Measurements from ENCODE around the gene CHSY1.

Gene CHSY1

GRCh38 chr15:101158166-101159095, 93.4 kb downstream of the CHSY1 start:
- Histone ChIP-seq H3K36me3 (ENCODE audit: control insufficient read depth in 2 of 2, insufficient read depth in 2 of 2, low read length in 2 of 2) (no peaks in the 10 kb centered on the region), H3K27ac (ENCODE audit: low read length) (no peak overlapping the region), H3K27me3 (ENCODE audit: control insufficient read depth in 1 of 2, insufficient read depth in 2 of 2, low read length in 2 of 2) (no peaks in the 10 kb centered on the region), H3K9me3 (ENCODE audit: control insufficient read depth in 2 of 2, low read length in 2 of 2) (no peaks in the 10 kb centered on the region), H3K9ac (ENCODE audit: low read length in 2 of 2) (no peak overlapping the region), H3K4me1 (ENCODE audit: control insufficient read depth, insufficient read depth, low read length) (peaks cover 12% of the 10 kb centered on the region), H3K4me3 (ENCODE audit: low read length in 2 of 2) (no peak overlapping the region)

GRCh38 chr15:101157721-101158120, 94.1 kb downstream of the CHSY1 start:
- no peak overlapping the region for H3K27ac ChIP-seq (ENCODE audit: low read length)
- no peaks in the 10 kb centered on the region for H3K27me3 ChIP-seq (ENCODE audit: control insufficient read depth in 1 of 2, insufficient read depth in 2 of 2, low read length in 2 of 2)
- no peak overlapping the region for H3K9ac ChIP-seq (ENCODE audit: low read length in 2 of 2)
- peaks cover 0 to 2% of the 10 kb centered on the region in 2 donors for H3K9me3 ChIP-seq (ENCODE audit: control insufficient read depth in 2 of 2, low read length in 2 of 2)
- H3K4me1 ChIP-seq (ENCODE audit: control insufficient read depth, insufficient read depth, low read length), result peaks cover 5% of the 10 kb centered on the region
- H3K4me3 ChIP-seq (ENCODE audit: low read length in 2 of 2), result no peak overlapping the region
- no peaks in the 10 kb centered on the region for H3K36me3 ChIP-seq (ENCODE audit: control insufficient read depth in 2 of 2, insufficient read depth in 2 of 2, low read length in 2 of 2)

DNA sequence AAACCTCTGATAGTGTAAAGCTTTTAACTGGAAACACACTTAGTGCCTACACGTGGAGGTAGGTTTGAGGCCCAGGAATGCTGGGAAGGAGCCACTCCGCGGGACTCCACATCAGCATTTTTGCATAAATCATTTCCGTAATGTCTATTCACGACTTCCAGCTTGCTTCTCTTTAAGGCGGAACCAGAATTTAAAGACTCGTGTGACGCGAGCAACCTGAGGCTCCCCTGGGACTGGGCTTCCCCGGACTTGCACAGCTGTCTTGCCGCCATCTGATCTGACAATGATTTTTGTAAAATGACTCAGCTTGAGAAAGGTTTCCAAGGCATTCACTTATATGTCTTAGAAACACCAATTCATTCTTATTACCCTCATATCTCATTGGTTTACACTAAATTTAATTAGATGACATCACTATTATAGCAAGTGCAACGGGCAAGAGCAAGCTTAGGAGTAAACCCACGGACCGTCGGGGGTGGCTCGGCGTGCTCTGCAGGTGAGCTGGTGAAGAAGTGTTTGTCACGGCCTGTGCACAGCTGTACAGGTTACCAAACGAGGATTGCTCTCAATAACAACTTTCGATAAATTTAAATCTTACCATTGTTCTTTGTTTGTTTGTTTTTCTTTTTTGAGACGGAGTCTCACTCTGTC, 95.2 kb downstream of the CHSY1 start:
- H3K4me1 ChIP-seq (ENCODE audit: control insufficient read depth, insufficient read depth, low read length), result no peaks in the 10 kb centered on the region
- H3K36me3 ChIP-seq (ENCODE audit: control insufficient read depth in 2 of 2, insufficient read depth in 2 of 2, low read length in 2 of 2), result no peaks in the 10 kb centered on the region
- no peak overlapping the region for H3K27ac ChIP-seq (ENCODE audit: low read length)
- no peak overlapping the region for H3K9ac ChIP-seq (ENCODE audit: low read length in 2 of 2)
- H3K27me3 ChIP-seq (ENCODE audit: control insufficient read depth in 1 of 2, insufficient read depth in 2 of 2, low read length in 2 of 2), result no peaks in the 10 kb centered on the region
- H3K4me3 ChIP-seq (ENCODE audit: low read length in 2 of 2), result no peak overlapping the region
- H3K9me3 ChIP-seq (ENCODE audit: control insufficient read depth in 2 of 2, low read length in 2 of 2), result peaks cover 0 to 2% of the 10 kb centered on the region in 2 donors

DNA sequence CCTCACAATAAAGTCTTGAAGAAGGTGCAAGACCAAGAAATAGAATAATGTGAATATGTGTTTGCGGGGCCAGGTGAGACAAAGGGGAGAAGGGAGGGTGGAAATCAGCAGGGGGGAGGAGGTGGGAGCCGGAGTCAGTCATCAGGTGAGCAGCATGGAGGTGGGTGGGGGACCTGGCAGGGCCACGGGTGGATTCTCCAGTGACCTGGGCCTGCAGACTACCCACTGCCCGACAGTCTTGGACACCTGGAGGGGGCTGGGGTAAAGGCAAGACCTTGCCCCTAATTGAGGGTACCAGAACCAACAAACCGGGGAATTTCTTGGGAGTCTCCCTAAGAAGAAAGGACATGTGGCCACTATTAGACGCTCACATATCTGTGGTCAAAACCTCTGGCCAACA, 95.8 kb downstream of the CHSY1 start:
- H3K9me3 ChIP-seq (ENCODE audit: control insufficient read depth in 2 of 2, low read length in 2 of 2), result peaks cover 0 to 2% of the 10 kb centered on the region in 2 donors
- H3K4me1 ChIP-seq (ENCODE audit: control insufficient read depth, insufficient read depth, low read length), result no peaks in the 10 kb centered on the region
- H3K9ac ChIP-seq (ENCODE audit: low read length in 2 of 2), result no peak overlapping the region
- H3K27ac ChIP-seq (ENCODE audit: low read length), result no peak overlapping the region
- H3K36me3 ChIP-seq (ENCODE audit: control insufficient read depth in 2 of 2, insufficient read depth in 2 of 2, low read length in 2 of 2), result no peaks in the 10 kb centered on the region
- H3K27me3 ChIP-seq (ENCODE audit: control insufficient read depth in 1 of 2, insufficient read depth in 2 of 2, low read length in 2 of 2), result no peaks in the 10 kb centered on the region
- no peak overlapping the region for H3K4me3 ChIP-seq (ENCODE audit: low read length in 2 of 2)

DNA sequence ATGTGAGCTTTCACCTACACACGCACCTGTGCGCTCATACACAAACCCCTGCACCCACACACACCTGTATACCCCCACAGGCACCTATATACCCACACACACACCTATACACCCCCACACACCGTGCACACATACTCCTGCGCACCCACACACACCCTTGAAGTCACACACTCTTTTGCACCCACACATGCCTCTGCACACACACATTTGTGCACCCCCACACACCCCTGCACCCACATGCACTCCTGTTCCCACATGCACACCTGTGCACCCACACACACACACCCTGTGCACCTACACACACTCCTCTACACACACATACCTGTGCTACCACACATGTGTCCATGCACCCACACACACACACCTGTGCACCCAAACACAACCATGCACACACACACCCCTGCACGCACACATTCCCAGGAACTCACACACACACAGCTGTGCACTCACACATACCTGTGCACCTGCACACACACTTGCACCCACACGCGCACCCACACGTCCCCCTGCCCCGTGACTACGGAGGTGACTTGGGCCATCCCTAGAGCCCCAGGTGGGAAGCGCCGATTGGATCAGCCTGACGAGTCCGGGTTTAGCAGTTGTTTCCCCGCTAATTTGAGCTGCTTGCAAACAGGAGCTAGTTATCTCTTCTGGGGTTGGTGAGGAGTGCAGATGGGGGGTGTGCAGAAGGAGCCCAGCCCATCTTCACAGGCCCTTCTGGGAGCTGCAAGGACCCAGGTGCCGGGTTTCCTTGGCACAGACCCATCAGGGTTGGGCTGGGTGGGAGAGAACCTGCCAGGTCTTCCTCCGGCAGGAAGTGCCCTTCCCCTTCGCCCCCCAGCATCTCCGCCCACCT, 97.8 kb downstream of the CHSY1 start:
- Histone ChIP-seq H3K36me3 (ENCODE audit: control insufficient read depth in 2 of 2, insufficient read depth in 2 of 2, low read length in 2 of 2) (no peaks in the 10 kb centered on the region), H3K9me3 (ENCODE audit: control insufficient read depth in 2 of 2, low read length in 2 of 2) (peaks cover 0 to 2% of the 10 kb centered on the region in 2 donors), H3K27me3 (ENCODE audit: control insufficient read depth in 1 of 2, insufficient read depth in 2 of 2, low read length in 2 of 2) (no peaks in the 10 kb centered on the region), H3K4me3 (ENCODE audit: low read length in 2 of 2) (no peak overlapping the region), H3K27ac (ENCODE audit: low read length) (no peak overlapping the region), H3K9ac (ENCODE audit: low read length in 2 of 2) (no peak overlapping the region), H3K4me1 (ENCODE audit: control insufficient read depth, insufficient read depth, low read length) (no peaks in the 10 kb centered on the region)

GRCh38 chr15:101152914-101153313, 98.9 kb downstream of the CHSY1 start:
- Histone ChIP-seq H3K9ac (ENCODE audit: low read length in 2 of 2) (no peak overlapping the region), H3K36me3 (ENCODE audit: control insufficient read depth in 2 of 2, insufficient read depth in 2 of 2, low read length in 2 of 2) (no peaks in the 10 kb centered on the region), H3K9me3 (ENCODE audit: control insufficient read depth in 2 of 2, low read length in 2 of 2) (peaks cover 0 to 2% of the 10 kb centered on the region in 2 donors), H3K4me3 (ENCODE audit: low read length in 2 of 2) (no peak overlapping the region), H3K27me3 (ENCODE audit: control insufficient read depth in 1 of 2, insufficient read depth in 2 of 2, low read length in 2 of 2) (no peaks in the 10 kb centered on the region), H3K27ac (ENCODE audit: low read length) (no peak overlapping the region), H3K4me1 (ENCODE audit: control insufficient read depth, insufficient read depth, low read length) (no peaks in the 10 kb centered on the region)

- Histone ChIP-seq H3K4me3 (ENCODE audit: low read length in 2 of 2) (no peak overlapping the region), H3K9ac (ENCODE audit: low read length in 2 of 2) (no peak overlapping the region), H3K27me3 (ENCODE audit: control insufficient read depth in 1 of 2, insufficient read depth in 2 of 2, low read length in 2 of 2) (no peaks in the 10 kb centered on the region), H3K27ac (ENCODE audit: low read length) (no peak overlapping the region), H3K4me1 (ENCODE audit: control insufficient read depth, insufficient read depth, low read length) (no peaks in the 10 kb centered on the region), H3K36me3 (ENCODE audit: control insufficient read depth in 2 of 2, insufficient read depth in 2 of 2, low read length in 2 of 2) (no peaks in the 10 kb centered on the region), H3K9me3 (ENCODE audit: control insufficient read depth in 2 of 2, low read length in 2 of 2) (peaks cover 0 to 2% of the 10 kb centered on the region in 2 donors)
Observed at GRCh38 chr15:101151288-101151687, 100.6 kb downstream of the CHSY1 start.

DNA sequence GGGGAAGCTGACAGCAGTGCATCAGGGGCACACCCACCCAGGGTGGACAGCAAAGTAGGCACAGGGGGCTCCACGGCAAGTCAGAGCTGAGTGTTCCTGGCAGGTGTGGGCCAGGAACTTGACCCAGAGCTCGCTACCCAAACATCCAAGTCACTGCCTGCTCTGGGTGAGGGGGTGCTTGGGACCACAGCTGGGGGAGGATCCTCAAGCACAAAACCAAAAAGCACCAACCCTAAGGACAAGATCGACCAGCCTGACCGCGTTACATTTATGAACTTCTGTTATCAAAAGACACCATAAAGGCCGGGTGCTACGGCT, 101.2 kb downstream of the CHSY1 start:
- H3K4me1 ChIP-seq (ENCODE audit: control insufficient read depth, insufficient read depth, low read length), result no peaks in the 10 kb centered on the region
- H3K4me3 ChIP-seq (ENCODE audit: low read length in 2 of 2), result no peak overlapping the region
- no peaks in the 10 kb centered on the region for H3K36me3 ChIP-seq (ENCODE audit: control insufficient read depth in 2 of 2, insufficient read depth in 2 of 2, low read length in 2 of 2)
- H3K9ac ChIP-seq (ENCODE audit: low read length in 2 of 2), result no peak overlapping the region
- no peaks in the 10 kb centered on the region for H3K27me3 ChIP-seq (ENCODE audit: control insufficient read depth in 1 of 2, insufficient read depth in 2 of 2, low read length in 2 of 2)
- H3K9me3 ChIP-seq (ENCODE audit: control insufficient read depth in 2 of 2, low read length in 2 of 2), result peaks cover 0 to 2% of the 10 kb centered on the region in 2 donors
- H3K27ac ChIP-seq (ENCODE audit: low read length), result no peak overlapping the region

- no peak overlapping the region for H3K9ac ChIP-seq (ENCODE audit: low read length in 2 of 2)
- H3K4me1 ChIP-seq (ENCODE audit: control insufficient read depth, insufficient read depth, low read length), result no peaks in the 10 kb centered on the region
- no peaks in the 10 kb centered on the region for H3K27me3 ChIP-seq (ENCODE audit: control insufficient read depth in 1 of 2, insufficient read depth in 2 of 2, low read length in 2 of 2)
- no peaks in the 10 kb centered on the region for H3K36me3 ChIP-seq (ENCODE audit: control insufficient read depth in 2 of 2, insufficient read depth in 2 of 2, low read length in 2 of 2)
- peaks cover 0 to 2% of the 10 kb centered on the region in 2 donors for H3K9me3 ChIP-seq (ENCODE audit: control insufficient read depth in 2 of 2, low read length in 2 of 2)
- H3K27ac ChIP-seq (ENCODE audit: low read length), result no peak overlapping the region
- no peak overlapping the region for H3K4me3 ChIP-seq (ENCODE audit: low read length in 2 of 2)
Observed at GRCh38 chr15:101149864-101150722, 101.8 kb downstream of the CHSY1 start.
